ENCODE results near the gene BBOF1. TPM values are rescaled to one million over a fixed set of nuclear protein-coding genes. Genes with fewer than 3 reads are reported as not detected.

The BBOF1 gene
- total and polyA plus RNA-seq, 2 of the 8 experiments (the other 6 are each of a cell fraction or from before 2014, with no cell fraction given), result 0.26 to 0.60 TPM

GRCh38 chr14:74085047-74085637 lies 66.0 kb downstream of the BBOF1 start (continued):
- TF ChIP-seq MAX (IDR thresholded peaks at IDR 0.05), result no peak
